ENCODE results near the gene PEX16. TPM values are rescaled to one million over a fixed set of nuclear protein-coding genes. Genes with fewer than 3 reads are reported as not detected.

The PEX16 gene
- total RNA-seq, 1 experiment from 2014 or later: 28.1 TPM

DNA sequence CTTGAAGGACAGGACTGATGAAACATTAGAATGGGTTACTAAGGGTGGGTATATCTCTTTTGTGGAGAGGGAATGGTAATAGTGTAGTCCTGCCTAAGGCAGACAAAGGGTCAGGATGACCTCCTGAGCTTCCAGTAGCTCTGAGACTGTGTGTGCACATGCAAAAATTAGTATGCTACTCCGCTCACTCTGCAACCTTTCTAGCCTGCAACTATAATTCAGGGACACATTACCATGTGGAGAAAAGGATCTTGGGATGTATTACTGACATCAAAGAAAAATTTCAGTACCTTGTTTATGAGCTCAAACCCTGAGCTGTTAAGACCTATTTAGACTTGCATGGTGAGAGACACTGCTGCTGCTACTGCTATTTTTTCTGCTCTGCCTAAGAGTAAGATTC lies 30.2 kb upstream of the PEX16 start:
- Mint-ChIP-seq H3K4me3 (ENCODE audit: unreplicated experiment) (no peak overlapping the region), H3K27me3 (ENCODE audit: insufficient read depth, unreplicated experiment) (no peaks in the 10 kb centered on the region), H3K9me3 (ENCODE audit: unreplicated experiment) (no peaks in the 10 kb centered on the region), H3K36me3 (ENCODE audit: insufficient read depth, unreplicated experiment) (peaks cover 94% of the 10 kb centered on the region), H3K27ac (ENCODE audit: low read depth, unreplicated experiment) (no peak overlapping the region), H3K4me1 (ENCODE audit: insufficient read depth, unreplicated experiment) (no peaks in the 10 kb centered on the region)
- TF ChIP-seq, protein P1, sequence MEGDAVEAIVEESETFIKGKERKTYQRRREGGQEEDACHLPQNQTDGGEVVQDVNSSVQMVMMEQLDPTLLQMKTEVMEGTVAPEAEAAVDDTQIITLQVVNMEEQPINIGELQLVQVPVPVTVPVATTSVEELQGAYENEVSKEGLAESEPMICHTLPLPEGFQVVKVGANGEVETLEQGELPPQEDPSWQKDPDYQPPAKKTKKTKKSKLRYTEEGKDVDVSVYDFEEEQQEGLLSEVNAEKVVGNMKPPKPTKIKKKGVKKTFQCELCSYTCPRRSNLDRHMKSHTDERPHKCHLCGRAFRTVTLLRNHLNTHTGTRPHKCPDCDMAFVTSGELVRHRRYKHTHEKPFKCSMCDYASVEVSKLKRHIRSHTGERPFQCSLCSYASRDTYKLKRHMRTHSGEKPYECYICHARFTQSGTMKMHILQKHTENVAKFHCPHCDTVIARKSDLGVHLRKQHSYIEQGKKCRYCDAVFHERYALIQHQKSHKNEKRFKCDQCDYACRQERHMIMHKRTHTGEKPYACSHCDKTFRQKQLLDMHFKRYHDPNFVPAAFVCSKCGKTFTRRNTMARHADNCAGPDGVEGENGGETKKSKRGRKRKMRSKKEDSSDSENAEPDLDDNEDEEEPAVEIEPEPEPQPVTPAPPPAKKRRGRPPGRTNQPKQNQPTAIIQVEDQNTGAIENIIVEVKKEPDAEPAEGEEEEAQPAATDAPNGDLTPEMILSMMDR (IDR thresholded peaks at IDR 0.05; ENCODE audit: unreplicated experiment): no peak
- intact Hi-C loops (cut with micrococcal nuclease): no loop called here
- BruUV-seq (replicated peaks): no TSS peak
- ChIA-PET CTCF (interaction anchor here (2.8 kb wide), 1 partner anchor 17 kb away, joined by 12 read pairs; no protein-coding TSS in a partner anchor), POLR2A (interaction anchor here (0.7 to 1.2 kb wide), 3 partner anchors 15 to 17 kb away, joined by 3 to 5 read pairs (median 3); no protein-coding TSS in a partner anchor)
- DNase-seq (ENCODE audit: unreplicated experiment): no peak

DNA sequence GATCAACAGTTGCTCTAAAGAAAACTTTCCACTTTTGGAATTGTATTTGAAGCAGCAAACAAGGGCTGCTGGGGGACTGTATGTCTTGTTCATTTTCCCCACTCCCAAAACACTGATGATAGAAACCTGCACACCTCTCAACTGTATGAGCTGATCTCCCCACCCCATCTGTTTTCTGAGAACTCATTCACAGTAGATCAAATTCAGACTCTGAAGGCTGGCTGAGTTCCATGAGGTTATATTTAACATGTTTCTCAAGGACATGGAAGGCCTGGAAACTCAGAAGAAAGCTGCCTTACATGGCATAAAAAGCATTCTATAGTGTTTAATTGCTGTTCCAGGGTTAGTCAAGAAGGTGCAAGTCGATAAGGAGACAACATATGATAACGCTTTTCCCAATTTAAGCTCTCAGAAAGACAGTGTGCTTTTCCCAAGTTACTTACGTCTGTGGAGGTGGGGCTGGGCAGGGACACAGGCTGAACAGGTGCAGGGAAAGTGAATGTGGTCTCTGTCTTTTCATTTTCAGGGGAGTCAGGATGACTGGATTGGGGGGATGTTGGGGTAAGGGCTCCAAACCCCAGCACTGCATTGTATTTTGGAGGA lies 27.8 kb upstream of the PEX16 start:
- TF ChIP-seq, protein P1 (IDR thresholded peaks at IDR 0.05; ENCODE audit: unreplicated experiment): no peak
- peaks cover 84% of the 10 kb centered on the region for H3K36me3 Mint-ChIP-seq (ENCODE audit: insufficient read depth, unreplicated experiment)
- no peak overlapping the region for H3K27ac Mint-ChIP-seq (ENCODE audit: low read depth, unreplicated experiment)
- no peaks in the 10 kb centered on the region for H3K9me3 Mint-ChIP-seq (ENCODE audit: unreplicated experiment)
- no peak overlapping the region for H3K4me3 Mint-ChIP-seq (ENCODE audit: unreplicated experiment)
- POLR2A ChIA-PET: interaction anchor here (1.0 kb wide), 1 partner anchor 14 kb away, joined by 3 read pairs; no protein-coding TSS in a partner anchor
- DNase-seq (ENCODE audit: unreplicated experiment): no peak
- intact Hi-C loops (cut with micrococcal nuclease): no loop called here
- BruUV-seq (replicated peaks): no TSS peak
- H3K4me1 Mint-ChIP-seq (ENCODE audit: insufficient read depth, unreplicated experiment): no peaks in the 10 kb centered on the region
- H3K27me3 Mint-ChIP-seq (ENCODE audit: insufficient read depth, unreplicated experiment): no peaks in the 10 kb centered on the region
- CTCF ChIA-PET: interaction anchor here (0.5 kb wide), 1 partner anchor 22 kb away, joined by 4 read pairs; no protein-coding TSS in a partner anchor

DNA sequence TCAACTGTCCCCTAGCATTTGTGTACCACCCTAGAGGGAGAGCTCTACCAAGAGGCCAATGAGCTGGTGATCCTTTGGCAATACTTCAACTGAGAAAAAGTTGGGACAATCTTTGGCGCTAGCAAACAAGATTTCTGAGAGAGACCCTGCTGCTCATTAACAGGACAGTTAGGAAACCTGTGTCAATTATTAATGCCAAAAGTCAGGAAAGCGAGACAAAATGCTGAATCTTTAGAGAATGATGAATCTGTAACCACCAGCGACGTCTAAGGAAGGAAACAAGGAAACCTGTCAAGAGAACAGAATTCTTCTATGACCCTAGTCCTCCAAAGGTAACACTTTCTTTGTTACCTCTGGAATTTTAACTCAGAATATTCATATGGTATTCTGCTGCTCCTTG lies 24.7 kb upstream of the PEX16 start:
- Mint-ChIP-seq H3K4me3 (ENCODE audit: unreplicated experiment) (no peak overlapping the region), H3K36me3 (ENCODE audit: insufficient read depth, unreplicated experiment) (peaks cover 56% of the 10 kb centered on the region), H3K27ac (ENCODE audit: low read depth, unreplicated experiment) (no peak overlapping the region), H3K9me3 (ENCODE audit: unreplicated experiment) (no peaks in the 10 kb centered on the region), H3K4me1 (ENCODE audit: insufficient read depth, unreplicated experiment) (no peaks in the 10 kb centered on the region), H3K27me3 (ENCODE audit: insufficient read depth, unreplicated experiment) (no peaks in the 10 kb centered on the region)
- intact Hi-C loops (cut with micrococcal nuclease): no loop called here
- ChIA-PET CTCF (interaction anchor here (1.5 kb wide), 1 partner anchor 23 kb away, joined by 4 read pairs; no protein-coding TSS in a partner anchor), POLR2A (interaction anchor here (0.7 to 1.1 kb wide), 3 partner anchors 10 to 54 kb away, joined by 3 to 4 read pairs (median 3); no protein-coding TSS in a partner anchor)
- TF ChIP-seq, protein P1 (IDR thresholded peaks at IDR 0.05; ENCODE audit: unreplicated experiment): no peak
- no TSS peak for BruUV-seq (replicated peaks)
- no peak for DNase-seq (ENCODE audit: unreplicated experiment)

DNA sequence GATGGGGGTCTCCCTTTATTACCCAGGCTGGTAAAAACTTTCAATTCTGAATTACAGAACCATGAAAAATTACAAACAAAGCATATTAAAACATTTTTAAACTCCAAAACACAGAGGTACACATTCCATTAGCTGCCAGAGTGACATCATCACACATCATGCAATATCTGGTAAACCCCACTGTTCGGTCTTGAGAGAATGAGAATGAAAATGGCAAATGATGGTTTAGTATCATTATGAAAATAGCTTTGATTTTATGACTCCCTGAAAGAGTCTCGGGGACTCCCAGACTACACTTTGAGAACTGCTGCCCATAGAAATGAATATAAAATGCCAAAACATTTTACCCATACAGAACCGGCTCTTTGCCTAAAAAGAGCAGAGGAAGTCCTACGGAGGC lies 23.6 kb upstream of the PEX16 start:
- intact Hi-C loops (cut with micrococcal nuclease): no loop called here
- DNase-seq (ENCODE audit: unreplicated experiment): no peak
- peaks cover 56% of the 10 kb centered on the region for H3K36me3 Mint-ChIP-seq (ENCODE audit: insufficient read depth, unreplicated experiment)
- no TSS peak for BruUV-seq (replicated peaks)
- no peaks in the 10 kb centered on the region for H3K4me1 Mint-ChIP-seq (ENCODE audit: insufficient read depth, unreplicated experiment)
- no peaks in the 10 kb centered on the region for H3K27me3 Mint-ChIP-seq (ENCODE audit: insufficient read depth, unreplicated experiment)
- H3K27ac Mint-ChIP-seq (ENCODE audit: low read depth, unreplicated experiment): no peak overlapping the region
- CTCF ChIA-PET: interaction anchor here (1.0 to 1.5 kb wide), 3 partner anchors 23 to 69 kb away, joined by 3 to 4 read pairs (median 3); no protein-coding TSS in a partner anchor
- POLR2A ChIA-PET: interaction anchor here (0.7 to 1.1 kb wide), 3 partner anchors 9 to 23 kb away, joined by 3 to 4 read pairs (median 4); partner anchors contain the start of gene PEX16
- H3K4me3 Mint-ChIP-seq (ENCODE audit: unreplicated experiment): no peak overlapping the region
- TF ChIP-seq, protein P1 (IDR thresholded peaks at IDR 0.05; ENCODE audit: unreplicated experiment): no peak
- H3K9me3 Mint-ChIP-seq (ENCODE audit: unreplicated experiment): no peaks in the 10 kb centered on the region

Data from MCF 10A (cell line).